K562 (cell line): ENCODE data around the gene TULP4. TPM values are rescaled to one million over a fixed set of nuclear protein-coding genes. Genes with fewer than 3 reads are reported as not detected.

Experiments used
- ATAC-seq: fragments of 200-7000 bp; cut with Tn5 transposase; 3 replicates; pipeline ENCODE4 v1.9.1; 2020; ENCODE audit warnings: moderate library complexity
- BruUV-seq: library from RNA; stranded (reverse); fragments of 400-500 nt; replicated peaks from 2 replicates; lab custom pipeline; 2021; lab: Mats Ljungman, UMichigan
- CTCF ChIA-PET: fragments of 300-600 bp; formaldehyde crosslinking; extraction: SDS; loops from one replicate; lab custom pipeline; 2021; ENCODE audit warnings: low intra/inter-chr PET ratio; lab: Yijun Ruan, JAX
- POLR2A ChIA-PET: fragments of 300-600, 350-650 bp; sonication (Branson Sonifier 250); formaldehyde crosslinking; extraction: SDS; loops from one replicate; lab custom pipeline; 2021; ENCODE audit warnings: antibody characterized with exemption, inconsistent platforms; lab: Yijun Ruan, JAX
- DNase-seq, 4 experiments: peaks; one replicate each; pipeline versions ENCODE4 v3.0.0 to v3.0.0-alpha.2; 2011 to 2018; ENCODE audit warnings: low spot score in 3 of 4, mixed read lengths in 3 of 4; ENCODE audit errors: extremely low read depth in 1 of 4
- FAIRE-seq: peaks from 2 replicates; lab custom pipeline; 2011; peaks lifted over from hg19 to GRCh38; lab: Jason Lieb, UNC
- H2AFZ ChIP-seq: 2 replicates; pipeline ENCODE4 v1.6.0; 2011; ENCODE audit warnings: low read depth, low read length, control low read depth, inconsistent platforms
- H3K27ac ChIP-seq: fragments of 200-600 bp; 3 replicates; pipeline ENCODE4 v1.8.0; 2011; ENCODE audit warnings: low read depth, mild to moderate bottlenecking, control low read depth, inconsistent platforms, low read length, moderate library complexity, mixed read lengths; ENCODE audit errors: extremely low read depth
- H3K27me3 ChIP-seq, 2 experiments: fragments of 300-600 bp in 1 of 2; 2 replicates in 1 of 2; 3 replicates in 1 of 2; pipeline versions ENCODE4 v1.6.0 to v1.8.0; 2011; ENCODE audit warnings: inconsistent platforms in 2 of 2, low read length in 2 of 2, mild to moderate bottlenecking in 1 of 2, mixed read lengths in 1 of 2, moderate library complexity in 1 of 2; ENCODE audit not compliant: control insufficient read depth in 2 of 2, insufficient read depth in 2 of 2
- H3K36me3 ChIP-seq: fragments of 300-600 bp; 3 replicates; pipeline ENCODE4 v1.8.0; 2011; ENCODE audit warnings: mild to moderate bottlenecking, low read length, inconsistent platforms; ENCODE audit not compliant: control insufficient read depth, insufficient read depth
- H3K4me1 ChIP-seq, 2 experiments: fragments of 200-600 bp in 1 of 2; replicated peaks in 1 of 2; 2 replicates in 1 of 2; 3 replicates in 1 of 2; pipeline versions ENCODE4 v1.5.1 to v1.8.0; 2011; ENCODE audit warnings: inconsistent platforms in 2 of 2, low read length in 2 of 2, mild to moderate bottlenecking in 1 of 2, mixed read lengths in 1 of 2, moderate library complexity in 1 of 2; ENCODE audit not compliant: control insufficient read depth in 2 of 2, insufficient read depth in 2 of 2
- H3K4me2 ChIP-seq: 2 replicates; pipeline ENCODE4 v1.6.1; 2011; ENCODE audit warnings: low read length, control low read depth, inconsistent platforms, mixed read lengths; ENCODE audit not compliant: insufficient read depth
- H3K4me3 ChIP-seq: fragments of 200-600 bp; sonication (generic), shearing (Covaris generic); 2 replicates; pipeline ENCODE4 v1.5.1; 2016; ENCODE audit warnings: control low read depth, inconsistent platforms
- H3K79me2 ChIP-seq: fragments of 200-600 bp; 3 replicates; pipeline ENCODE4 v1.8.0; 2011; ENCODE audit warnings: low read length, inconsistent platforms; ENCODE audit not compliant: control insufficient read depth, insufficient read depth
- H3K9ac ChIP-seq, 2 experiments: 2 replicates each; pipeline versions ENCODE4 v1.6.0 to v1.6.1; 2011; ENCODE audit warnings: low read depth in 2 of 2, low read length in 2 of 2, control low read depth in 1 of 2, inconsistent platforms in 1 of 2, mild to moderate bottlenecking in 1 of 2, mixed read lengths in 1 of 2; ENCODE audit not compliant: insufficient read depth in 1 of 2
- H3K9me1 ChIP-seq: one replicate; pipeline ENCODE4 v1.6.0; 2011; ENCODE audit warnings: inconsistent platforms, mild to moderate bottlenecking, low read length, moderate library complexity; ENCODE audit not compliant: control insufficient read depth, insufficient read depth
- H3K9me3 ChIP-seq: replicated peaks from 2 replicates; pipeline ENCODE4 v1.5.1; 2011; ENCODE audit warnings: low read depth, low read length, inconsistent platforms; ENCODE audit not compliant: control insufficient read depth, insufficient read depth
- H4K20me1 ChIP-seq: replicated peaks from 2 replicates; pipeline ENCODE4 v1.6.1; 2011; ENCODE audit warnings: low read length, inconsistent platforms, mixed read lengths; ENCODE audit not compliant: control insufficient read depth, insufficient read depth
- ETS2 ChIP-seq: IDR thresholded peaks from 2 replicates; pipeline ENCODE4 v1.6.1; 2016; ENCODE audit warnings: borderline replicate concordance, missing genetic modification characterization, mild to moderate bottlenecking, moderate library complexity, missing compliant biosample characterization; ENCODE audit not compliant: poor library complexity, severe bottlenecking
- SAFB2 ChIP-seq: fragments of 200-400 bp; formaldehyde crosslinking; IDR thresholded peaks from 2 replicates; pipeline ENCODE4 v1.6.1; 2018; ENCODE audit warnings: borderline replicate concordance, low read length, low read depth, moderate library complexity; ENCODE audit not compliant: severe bottlenecking
- SAP30 ChIP-seq: fragments of 200-600 bp; sonication (generic); IDR thresholded peaks from 2 replicates; pipeline ENCODE4 v1.6.1; 2012; ENCODE audit warnings: borderline replicate concordance, low read depth, mild to moderate bottlenecking, moderate library complexity, low read length, control low read depth, inconsistent platforms; ENCODE audit not compliant: insufficient read depth, poor library complexity, severe bottlenecking
- ZEB2 ChIP-seq: fragments of 450-650 bp; IDR thresholded peaks from 2 replicates; pipeline ENCODE4 v1.6.1; 2016
- ZNF507 ChIP-seq: conservative IDR thresholded peaks from 2 replicates; pipeline ENCODE4 v1.6.1; 2017; ENCODE audit warnings: missing genetic modification characterization, missing compliant biosample characterization
- WGBS: fragments of 100-300 bp; shearing (Covaris generic); methylation state at CpG from one replicate; pipeline ENCODE4 v1.1.6; 2016; ENCODE audit warnings: low coverage, mixed read lengths; ENCODE audit not compliant: insufficient coverage; ENCODE audit errors: missing lambda C conversion rate; 5-methylcytosine and 5-hydroxymethylcytosine counted together
- in situ Hi-C: fragments of 300-500 bp; cut with MboI; formaldehyde crosslinking; loops from 4 replicates; pipeline ENCODE4 v1.15.0; 2018; ENCODE audit warnings: inconsistent platforms, mixed read lengths
- intact Hi-C: fragments of 100-400 bp; cut with micrococcal nuclease; formaldehyde crosslinking; loops from 2 replicates; pipeline ENCODE4 v1.14.2; 2022
- polyA plus RNA-seq, 8 experiments: library from polyadenylated mRNA; depleted of rRNA in 4 of 8; stranded (reverse) in 5 of 8; unstranded in 3 of 8; fragments of >200 nt; fragmentation: Nextera tagmentation in 2 of 8; fragmentation: Illumina TruSeq in 1 of 8; extraction: Ambion mirVana in 2 of 8; extraction: Trizol in 1 of 8; gene quantifications; 2 replicates each; pipeline versions ENCODE4 v1.2.1 to v1.2.3, GENCODE V29; 2011 to 2014; ENCODE audit warnings: inconsistent platforms in 1 of 8, missing spikeins in 1 of 8
- total RNA-seq, 7 experiments: library from RNA; depleted of rRNA in 6 of 7; stranded (reverse); fragments of >200 nt in 6 of 7; fragmentation: Illumina TruSeq in 2 of 7; extraction: Trizol in 2 of 7; gene quantifications; 2 replicates each; pipeline versions ENCODE4 v1.2.1 to v1.2.3, GENCODE V29; 2011 to 2021; ENCODE audit warnings: low replicate concordance in 1 of 7
- TF ChIP-seq, protein P1 (sequence below): fragments of 450-650 bp; IDR thresholded peaks from 2 replicates; pipeline ENCODE4 v1.7.1; 2018; ENCODE audit warnings: mild to moderate bottlenecking, low read depth; ENCODE audit not compliant: partially characterized antibody
- TF ChIP-seq, protein P2 (sequence below): fragments of 450-650 bp; formaldehyde crosslinking; conservative IDR thresholded peaks from 2 replicates; pipeline ENCODE4 v1.4.0; 2022; ENCODE audit warnings: mild to moderate bottlenecking, missing genetic modification characterization
- TF ChIP-seq, protein P3 (sequence below): fragments of 250-450 bp; sonication (Bioruptor Pico); IDR thresholded peaks from 2 replicates; pipeline ENCODE4 v1.8.0; 2021; ENCODE audit warnings: mild to moderate bottlenecking, moderate library complexity
- TF ChIP-seq, protein P4 (sequence below): fragments of 450-650 bp; IDR thresholded peaks from 2 replicates; pipeline ENCODE4 v1.6.1; 2017; ENCODE audit warnings: mild to moderate bottlenecking, moderate library complexity
- TF ChIP-seq, protein P5 (sequence below): fragments of 250-450 bp; sonication (Bioruptor Pico); IDR thresholded peaks from 2 replicates; pipeline ENCODE4 v1.5.0; 2021; ENCODE audit warnings: mild to moderate bottlenecking, borderline replicate concordance

Gene TULP4
- total and polyA plus RNA-seq, 9 of the 15 experiments (the other 6 are each of a cell fraction or from before 2014, with no cell fraction given), result 1.2 to 50.4 (median 11.0) TPM

DNA sequence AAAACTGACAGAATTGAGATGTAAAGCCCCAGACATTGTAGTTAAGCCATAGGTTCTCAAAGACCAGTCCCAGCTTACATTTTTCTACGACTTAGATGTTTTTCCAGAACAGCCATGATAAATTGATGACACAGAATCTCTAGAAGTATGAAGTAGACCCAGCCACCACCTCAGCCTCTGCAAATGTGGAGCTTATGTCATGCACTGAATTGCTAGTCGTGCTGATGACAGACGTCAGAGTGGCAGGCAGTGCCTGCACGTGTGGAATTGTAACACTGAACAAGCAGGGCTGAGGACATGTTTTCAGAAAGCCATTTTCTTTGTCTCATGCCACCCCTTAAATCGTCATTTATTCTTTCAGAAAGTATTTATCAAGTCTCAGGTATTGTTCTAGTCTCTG, 175.2 kb downstream of the TULP4 start (continued):
- TF ChIP-seq, protein P1, sequence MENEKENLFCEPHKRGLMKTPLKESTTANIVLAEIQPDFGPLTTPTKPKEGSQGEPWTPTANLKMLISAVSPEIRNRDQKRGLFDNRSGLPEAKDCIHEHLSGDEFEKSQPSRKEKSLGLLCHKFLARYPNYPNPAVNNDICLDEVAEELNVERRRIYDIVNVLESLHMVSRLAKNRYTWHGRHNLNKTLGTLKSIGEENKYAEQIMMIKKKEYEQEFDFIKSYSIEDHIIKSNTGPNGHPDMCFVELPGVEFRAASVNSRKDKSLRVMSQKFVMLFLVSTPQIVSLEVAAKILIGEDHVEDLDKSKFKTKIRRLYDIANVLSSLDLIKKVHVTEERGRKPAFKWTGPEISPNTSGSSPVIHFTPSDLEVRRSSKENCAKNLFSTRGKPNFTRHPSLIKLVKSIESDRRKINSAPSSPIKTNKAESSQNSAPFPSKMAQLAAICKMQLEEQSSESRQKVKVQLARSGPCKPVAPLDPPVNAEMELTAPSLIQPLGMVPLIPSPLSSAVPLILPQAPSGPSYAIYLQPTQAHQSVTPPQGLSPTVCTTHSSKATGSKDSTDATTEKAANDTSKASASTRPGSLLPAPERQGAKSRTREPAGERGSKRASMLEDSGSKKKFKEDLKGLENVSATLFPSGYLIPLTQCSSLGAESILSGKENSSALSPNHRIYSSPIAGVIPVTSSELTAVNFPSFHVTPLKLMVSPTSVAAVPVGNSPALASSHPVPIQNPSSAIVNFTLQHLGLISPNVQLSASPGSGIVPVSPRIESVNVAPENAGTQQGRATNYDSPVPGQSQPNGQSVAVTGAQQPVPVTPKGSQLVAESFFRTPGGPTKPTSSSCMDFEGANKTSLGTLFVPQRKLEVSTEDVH, result no peak
- TF ChIP-seq, protein P2, sequence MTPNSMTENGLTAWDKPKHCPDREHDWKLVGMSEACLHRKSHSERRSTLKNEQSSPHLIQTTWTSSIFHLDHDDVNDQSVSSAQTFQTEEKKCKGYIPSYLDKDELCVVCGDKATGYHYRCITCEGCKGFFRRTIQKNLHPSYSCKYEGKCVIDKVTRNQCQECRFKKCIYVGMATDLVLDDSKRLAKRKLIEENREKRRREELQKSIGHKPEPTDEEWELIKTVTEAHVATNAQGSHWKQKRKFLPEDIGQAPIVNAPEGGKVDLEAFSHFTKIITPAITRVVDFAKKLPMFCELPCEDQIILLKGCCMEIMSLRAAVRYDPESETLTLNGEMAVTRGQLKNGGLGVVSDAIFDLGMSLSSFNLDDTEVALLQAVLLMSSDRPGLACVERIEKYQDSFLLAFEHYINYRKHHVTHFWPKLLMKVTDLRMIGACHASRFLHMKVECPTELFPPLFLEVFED, result no peak

DNA sequence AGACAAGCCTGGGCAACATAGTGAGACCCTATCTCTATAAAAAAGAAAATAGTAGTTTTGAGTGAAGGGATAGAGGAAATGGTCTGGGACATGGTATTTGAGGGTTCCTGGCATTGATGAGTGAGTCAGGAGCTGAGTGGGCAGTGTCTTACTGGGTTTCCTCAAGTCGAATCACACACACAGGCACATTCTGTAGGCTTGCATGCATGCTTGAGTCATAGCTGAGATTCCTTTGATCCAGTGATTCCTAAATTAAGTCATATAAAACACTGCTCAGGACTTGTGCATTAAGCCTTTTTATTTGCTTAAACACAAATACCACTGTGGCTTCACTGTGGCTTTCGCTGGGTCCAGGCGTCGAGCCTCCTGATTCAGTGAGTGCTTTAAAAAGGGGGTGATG, 175.8 kb downstream of the TULP4 start:
- H3K9ac ChIP-seq, result no peak overlapping the region
- no peak overlapping the region for H3K27ac ChIP-seq
- ChIA-PET POLR2A (interaction anchor here (0.7 to 1.5 kb wide), 3 partner anchors 8 to 21 kb away, joined by 3 to 4 read pairs (median 3); no protein-coding TSS in a partner anchor), CTCF (no interaction called here)
- H3K4me1 ChIP-seq, result no peaks in the 10 kb centered on the region
- H3K4me3 ChIP-seq, result no peak overlapping the region
- in situ Hi-C loops, result no loop called here
- FAIRE-seq (no peak), DNase-seq (no peak), ATAC-seq (no peak)
- intact Hi-C loops, result no loop called here
- WGBS, result 75% methylated on average over 4 of the region's 4 CpGs
- H3K9me1 ChIP-seq, result no peaks in the 10 kb centered on the region
- H3K79me2 ChIP-seq, result no peaks in the 10 kb centered on the region
- H3K9me3 ChIP-seq, result no peaks in the 10 kb centered on the region
- H3K27me3 ChIP-seq, result no peaks in the 10 kb centered on the region
- H4K20me1 ChIP-seq, result no peaks in the 10 kb centered on the region
- no TSS peak for BruUV-seq
- H3K4me2 ChIP-seq, result no peak overlapping the region
- H3K36me3 ChIP-seq, result no peaks in the 10 kb centered on the region
- H2AFZ ChIP-seq, result no peak overlapping the region
- TF ChIP-seq ETS2 (tag), result no peak
- TF ChIP-seq, protein P3, sequence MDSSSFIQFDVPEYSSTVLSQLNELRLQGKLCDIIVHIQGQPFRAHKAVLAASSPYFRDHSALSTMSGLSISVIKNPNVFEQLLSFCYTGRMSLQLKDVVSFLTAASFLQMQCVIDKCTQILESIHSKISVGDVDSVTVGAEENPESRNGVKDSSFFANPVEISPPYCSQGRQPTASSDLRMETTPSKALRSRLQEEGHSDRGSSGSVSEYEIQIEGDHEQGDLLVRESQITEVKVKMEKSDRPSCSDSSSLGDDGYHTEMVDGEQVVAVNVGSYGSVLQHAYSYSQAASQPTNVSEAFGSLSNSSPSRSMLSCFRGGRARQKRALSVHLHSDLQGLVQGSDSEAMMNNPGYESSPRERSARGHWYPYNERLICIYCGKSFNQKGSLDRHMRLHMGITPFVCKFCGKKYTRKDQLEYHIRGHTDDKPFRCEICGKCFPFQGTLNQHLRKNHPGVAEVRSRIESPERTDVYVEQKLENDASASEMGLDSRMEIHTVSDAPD (CRISPR knock-in tag), result no peak
- TF ChIP-seq, protein P4, sequence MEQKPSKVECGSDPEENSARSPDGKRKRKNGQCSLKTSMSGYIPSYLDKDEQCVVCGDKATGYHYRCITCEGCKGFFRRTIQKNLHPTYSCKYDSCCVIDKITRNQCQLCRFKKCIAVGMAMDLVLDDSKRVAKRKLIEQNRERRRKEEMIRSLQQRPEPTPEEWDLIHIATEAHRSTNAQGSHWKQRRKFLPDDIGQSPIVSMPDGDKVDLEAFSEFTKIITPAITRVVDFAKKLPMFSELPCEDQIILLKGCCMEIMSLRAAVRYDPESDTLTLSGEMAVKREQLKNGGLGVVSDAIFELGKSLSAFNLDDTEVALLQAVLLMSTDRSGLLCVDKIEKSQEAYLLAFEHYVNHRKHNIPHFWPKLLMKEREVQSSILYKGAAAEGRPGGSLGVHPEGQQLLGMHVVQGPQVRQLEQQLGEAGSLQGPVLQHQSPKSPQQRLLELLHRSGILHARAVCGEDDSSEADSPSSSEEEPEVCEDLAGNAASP, result no peak
- TF ChIP-seq SAFB2, result no peak
- no peak for TF ChIP-seq ZNF507 (tag)
- TF ChIP-seq SAP30, result no peak
- TF ChIP-seq ZEB2, result no peak
- TF ChIP-seq, protein P5, sequence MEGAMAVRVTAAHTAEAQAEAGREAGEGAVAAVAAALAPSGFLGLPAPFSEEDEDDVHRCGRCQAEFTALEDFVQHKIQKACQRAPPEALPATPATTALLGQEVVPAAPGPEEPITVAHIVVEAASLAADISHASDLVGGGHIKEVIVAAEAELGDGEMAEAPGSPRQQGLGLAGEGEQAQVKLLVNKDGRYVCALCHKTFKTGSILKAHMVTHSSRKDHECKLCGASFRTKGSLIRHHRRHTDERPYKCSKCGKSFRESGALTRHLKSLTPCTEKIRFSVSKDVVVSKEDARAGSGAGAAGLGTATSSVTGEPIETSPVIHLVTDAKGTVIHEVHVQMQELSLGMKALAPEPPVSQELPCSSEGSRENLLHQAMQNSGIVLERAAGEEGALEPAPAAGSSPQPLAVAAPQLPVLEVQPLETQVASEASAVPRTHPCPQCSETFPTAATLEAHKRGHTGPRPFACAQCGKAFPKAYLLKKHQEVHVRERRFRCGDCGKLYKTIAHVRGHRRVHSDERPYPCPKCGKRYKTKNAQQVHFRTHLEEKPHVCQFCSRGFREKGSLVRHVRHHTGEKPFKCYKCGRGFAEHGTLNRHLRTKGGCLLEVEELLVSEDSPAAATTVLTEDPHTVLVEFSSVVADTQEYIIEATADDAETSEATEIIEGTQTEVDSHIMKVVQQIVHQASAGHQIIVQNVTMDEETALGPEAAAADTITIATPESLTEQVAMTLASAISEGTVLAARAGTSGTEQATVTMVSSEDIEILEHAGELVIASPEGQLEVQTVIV, result no peak
